HepG2 (cell line): ENCODE results near the gene TACC3. TPM values are rescaled to one million over a fixed set of nuclear protein-coding genes. Genes with fewer than 3 reads are reported as not detected.

Experiments used
- GABPB1 ChIP-seq: IDR thresholded peaks from 2 replicates; pipeline ENCODE4 v1.6.1; 2016; ENCODE audit warnings: mild to moderate bottlenecking, missing genetic modification reagents, moderate library complexity, missing compliant biosample characterization
- HOXA3 ChIP-seq: sonication (generic); formaldehyde crosslinking; IDR thresholded peaks from 2 replicates; pipeline ENCODE4 v1.5.0; 2020; ENCODE audit warnings: missing genetic modification reagents
- KDM2A ChIP-seq: sonication (generic); formaldehyde crosslinking; IDR thresholded peaks from 2 replicates; pipeline ENCODE4 v1.4.0; 2020; ENCODE audit warnings: low read depth, missing genetic modification reagents, borderline replicate concordance
- NR2F6 ChIP-seq, 2 experiments: IDR thresholded peaks; 2 replicates each; pipeline ENCODE4 v1.6.1; 2016; ENCODE audit warnings: antibody characterized with exemption in 1 of 2, mild to moderate bottlenecking in 1 of 2
- SP5 ChIP-seq: IDR thresholded peaks from 2 replicates; pipeline ENCODE4 v1.6.1; 2016; ENCODE audit warnings: low read depth, borderline replicate concordance
- polyA plus RNA-seq, 8 experiments: library from polyadenylated mRNA; depleted of rRNA in 3 of 8; stranded (reverse) in 7 of 8; unstranded in 1 of 8; fragments of >200 nt; fragmentation: Illumina TruSeq in 4 of 8; extraction: Trizol in 4 of 8; gene quantifications; 2 replicates each; pipeline versions ENCODE4 v1.2.1 to v1.2.3, GENCODE V29; 2011 to 2016; ENCODE audit warnings: low read depth in 4 of 8, missing spikeins in 1 of 8, mixed read lengths in 1 of 8; ENCODE audit not compliant: insufficient read depth in 1 of 8
- total RNA-seq, 5 experiments: library from RNA; depleted of rRNA; stranded (reverse); fragments of >200 nt; fragmentation: Illumina TruSeq; extraction: Trizol; gene quantifications; 2 replicates each; pipeline ENCODE4 v1.2.3, GENCODE V29; 2016; ENCODE audit warnings: low read depth in 1 of 5
- TF ChIP-seq, protein P1 (sequence below): sonication (generic); formaldehyde crosslinking; IDR thresholded peaks from 2 replicates; pipeline ENCODE4 v1.5.1; 2020; ENCODE audit warnings: missing genetic modification reagents, mild to moderate bottlenecking, borderline replicate concordance
- TF ChIP-seq, protein P2 (sequence below): sonication (generic); formaldehyde crosslinking; IDR thresholded peaks from 2 replicates; pipeline ENCODE4 v1.5.1; 2020; ENCODE audit warnings: mild to moderate bottlenecking, missing genetic modification reagents, moderate library complexity
- TF ChIP-seq, protein P3 (sequence below): sonication (generic); formaldehyde crosslinking; IDR thresholded peaks from 2 replicates; pipeline ENCODE4 v1.5.1; 2020; ENCODE audit warnings: missing genetic modification reagents, mild to moderate bottlenecking, borderline replicate concordance
- TF ChIP-seq, protein P4 (sequence below): IDR thresholded peaks from 2 replicates; pipeline ENCODE4 v1.6.1; 2018; ENCODE audit warnings: missing genetic modification reagents
- TF ChIP-seq, protein P5 (sequence below): sonication (generic); formaldehyde crosslinking; conservative IDR thresholded peaks from 2 replicates; pipeline ENCODE4 v1.8.1; 2023; ENCODE audit warnings: missing genetic modification reagents
- TF ChIP-seq, protein P6 (sequence below): sonication (generic); IDR thresholded peaks from 2 replicates; pipeline ENCODE4 v1.6.1; 2016; ENCODE audit warnings: low read depth, borderline replicate concordance
- TF ChIP-seq, protein P7 (sequence below): sonication (generic); formaldehyde crosslinking; IDR thresholded peaks from 2 replicates; pipeline ENCODE4 v1.4.0; 2020; ENCODE audit warnings: missing genetic modification reagents

The TACC3 gene
- total and polyA plus RNA-seq, 2 of the 13 experiments (the other 11 are each of a cell fraction or from before 2014, with no cell fraction given): 20.3 to 21.2 TPM

DNA sequence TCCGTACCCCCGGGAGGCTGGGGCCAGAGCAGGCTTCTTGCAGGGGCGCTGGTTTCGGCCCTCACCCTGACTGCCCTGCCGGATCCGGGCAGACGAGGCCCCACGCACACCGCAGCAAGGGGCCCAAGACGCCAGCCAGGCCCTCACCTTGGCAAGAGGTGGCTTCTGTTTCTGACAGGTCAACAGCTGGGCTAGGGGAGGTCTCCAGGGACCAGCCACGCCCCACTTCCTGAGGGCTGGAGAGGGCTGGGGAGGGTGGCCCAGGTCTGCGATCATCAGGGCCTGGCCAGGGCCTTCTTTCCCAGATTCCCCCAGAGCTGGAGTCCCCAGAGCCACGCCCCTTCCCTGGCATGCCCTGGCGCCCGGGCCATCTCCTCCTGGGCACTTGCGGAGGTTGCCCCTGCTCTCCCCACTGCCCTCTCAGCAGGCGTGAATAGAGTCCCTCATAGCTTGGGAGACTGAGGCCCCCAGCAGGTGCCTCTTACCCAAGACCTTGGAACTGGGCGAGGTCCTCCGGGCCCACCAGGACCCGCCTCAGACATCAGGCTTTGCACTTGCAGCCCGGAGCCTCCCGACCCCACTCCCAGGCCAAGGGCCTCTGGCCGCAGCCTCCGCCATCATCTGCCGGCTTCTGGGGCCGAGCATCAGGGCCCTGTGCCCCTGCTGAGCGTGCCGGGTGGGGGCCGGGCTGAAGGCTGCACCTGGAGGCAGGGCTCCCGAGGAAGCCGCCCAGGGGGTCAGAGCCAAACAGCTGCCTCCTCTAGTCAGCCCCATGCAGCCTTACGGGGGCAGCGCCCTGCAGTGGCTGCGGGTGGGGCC, 65.4 kb downstream of the TACC3 start (continued):
- TF ChIP-seq, protein P1, sequence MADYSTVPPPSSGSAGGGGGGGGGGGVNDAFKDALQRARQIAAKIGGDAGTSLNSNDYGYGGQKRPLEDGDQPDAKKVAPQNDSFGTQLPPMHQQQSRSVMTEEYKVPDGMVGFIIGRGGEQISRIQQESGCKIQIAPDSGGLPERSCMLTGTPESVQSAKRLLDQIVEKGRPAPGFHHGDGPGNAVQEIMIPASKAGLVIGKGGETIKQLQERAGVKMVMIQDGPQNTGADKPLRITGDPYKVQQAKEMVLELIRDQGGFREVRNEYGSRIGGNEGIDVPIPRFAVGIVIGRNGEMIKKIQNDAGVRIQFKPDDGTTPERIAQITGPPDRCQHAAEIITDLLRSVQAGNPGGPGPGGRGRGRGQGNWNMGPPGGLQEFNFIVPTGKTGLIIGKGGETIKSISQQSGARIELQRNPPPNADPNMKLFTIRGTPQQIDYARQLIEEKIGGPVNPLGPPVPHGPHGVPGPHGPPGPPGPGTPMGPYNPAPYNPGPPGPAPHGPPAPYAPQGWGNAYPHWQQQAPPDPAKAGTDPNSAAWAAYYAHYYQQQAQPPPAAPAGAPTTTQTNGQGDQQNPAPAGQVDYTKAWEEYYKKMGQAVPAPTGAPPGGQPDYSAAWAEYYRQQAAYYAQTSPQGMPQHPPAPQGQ (CRISPR knock-in tag): no peak
- TF ChIP-seq, protein P2, sequence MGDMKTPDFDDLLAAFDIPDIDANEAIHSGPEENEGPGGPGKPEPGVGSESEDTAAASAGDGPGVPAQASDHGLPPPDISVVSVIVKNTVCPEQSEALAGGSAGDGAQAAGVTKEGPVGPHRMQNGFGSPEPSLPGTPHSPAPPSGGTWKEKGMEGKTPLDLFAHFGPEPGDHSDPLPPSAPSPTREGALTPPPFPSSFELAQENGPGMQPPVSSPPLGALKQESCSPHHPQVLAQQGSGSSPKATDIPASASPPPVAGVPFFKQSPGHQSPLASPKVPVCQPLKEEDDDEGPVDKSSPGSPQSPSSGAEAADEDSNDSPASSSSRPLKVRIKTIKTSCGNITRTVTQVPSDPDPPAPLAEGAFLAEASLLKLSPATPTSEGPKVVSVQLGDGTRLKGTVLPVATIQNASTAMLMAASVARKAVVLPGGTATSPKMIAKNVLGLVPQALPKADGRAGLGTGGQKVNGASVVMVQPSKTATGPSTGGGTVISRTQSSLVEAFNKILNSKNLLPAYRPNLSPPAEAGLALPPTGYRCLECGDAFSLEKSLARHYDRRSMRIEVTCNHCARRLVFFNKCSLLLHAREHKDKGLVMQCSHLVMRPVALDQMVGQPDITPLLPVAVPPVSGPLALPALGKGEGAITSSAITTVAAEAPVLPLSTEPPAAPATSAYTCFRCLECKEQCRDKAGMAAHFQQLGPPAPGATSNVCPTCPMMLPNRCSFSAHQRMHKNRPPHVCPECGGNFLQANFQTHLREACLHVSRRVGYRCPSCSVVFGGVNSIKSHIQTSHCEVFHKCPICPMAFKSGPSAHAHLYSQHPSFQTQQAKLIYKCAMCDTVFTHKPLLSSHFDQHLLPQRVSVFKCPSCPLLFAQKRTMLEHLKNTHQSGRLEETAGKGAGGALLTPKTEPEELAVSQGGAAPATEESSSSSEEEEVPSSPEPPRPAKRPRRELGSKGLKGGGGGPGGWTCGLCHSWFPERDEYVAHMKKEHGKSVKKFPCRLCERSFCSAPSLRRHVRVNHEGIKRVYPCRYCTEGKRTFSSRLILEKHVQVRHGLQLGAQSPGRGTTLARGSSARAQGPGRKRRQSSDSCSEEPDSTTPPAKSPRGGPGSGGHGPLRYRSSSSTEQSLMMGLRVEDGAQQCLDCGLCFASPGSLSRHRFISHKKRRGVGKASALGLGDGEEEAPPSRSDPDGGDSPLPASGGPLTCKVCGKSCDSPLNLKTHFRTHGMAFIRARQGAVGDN (CRISPR knock-in tag): peak; percentile 44
- TF ChIP-seq, protein P3, sequence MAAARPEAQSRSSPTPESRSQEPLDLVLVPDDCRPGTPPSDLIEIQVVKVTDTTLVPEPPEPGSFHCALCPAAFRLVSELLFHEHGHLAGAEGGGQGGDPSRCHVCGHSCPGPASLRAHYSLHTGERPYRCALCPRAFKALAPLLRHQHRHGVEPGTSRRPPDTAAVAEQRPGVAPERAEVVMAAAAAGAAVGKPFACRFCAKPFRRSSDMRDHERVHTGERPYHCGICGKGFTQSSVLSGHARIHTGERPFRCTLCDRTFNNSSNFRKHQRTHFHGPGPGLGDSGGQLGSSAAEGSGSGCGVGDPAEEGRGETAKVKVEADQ: no peak
- no peak for TF ChIP-seq NR2F6 (IDR thresholded peaks at IDR 0.05)
- TF ChIP-seq NR2F6 (CRISPR knock-in tag; IDR thresholded peaks at IDR 0.05): 0 out of 2 replicates have a peak, but pooled peaks have one; percentile 21
- TF ChIP-seq, protein P4, sequence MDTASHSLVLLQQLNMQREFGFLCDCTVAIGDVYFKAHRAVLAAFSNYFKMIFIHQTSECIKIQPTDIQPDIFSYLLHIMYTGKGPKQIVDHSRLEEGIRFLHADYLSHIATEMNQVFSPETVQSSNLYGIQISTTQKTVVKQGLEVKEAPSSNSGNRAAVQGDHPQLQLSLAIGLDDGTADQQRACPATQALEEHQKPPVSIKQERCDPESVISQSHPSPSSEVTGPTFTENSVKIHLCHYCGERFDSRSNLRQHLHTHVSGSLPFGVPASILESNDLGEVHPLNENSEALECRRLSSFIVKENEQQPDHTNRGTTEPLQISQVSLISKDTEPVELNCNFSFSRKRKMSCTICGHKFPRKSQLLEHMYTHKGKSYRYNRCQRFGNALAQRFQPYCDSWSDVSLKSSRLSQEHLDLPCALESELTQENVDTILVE (CRISPR knock-in tag): no peak
- TF ChIP-seq SP5 (CRISPR knock-in tag): peak; percentile 61; the same call in 1 of the 2 replicates
- TF ChIP-seq, protein P5, sequence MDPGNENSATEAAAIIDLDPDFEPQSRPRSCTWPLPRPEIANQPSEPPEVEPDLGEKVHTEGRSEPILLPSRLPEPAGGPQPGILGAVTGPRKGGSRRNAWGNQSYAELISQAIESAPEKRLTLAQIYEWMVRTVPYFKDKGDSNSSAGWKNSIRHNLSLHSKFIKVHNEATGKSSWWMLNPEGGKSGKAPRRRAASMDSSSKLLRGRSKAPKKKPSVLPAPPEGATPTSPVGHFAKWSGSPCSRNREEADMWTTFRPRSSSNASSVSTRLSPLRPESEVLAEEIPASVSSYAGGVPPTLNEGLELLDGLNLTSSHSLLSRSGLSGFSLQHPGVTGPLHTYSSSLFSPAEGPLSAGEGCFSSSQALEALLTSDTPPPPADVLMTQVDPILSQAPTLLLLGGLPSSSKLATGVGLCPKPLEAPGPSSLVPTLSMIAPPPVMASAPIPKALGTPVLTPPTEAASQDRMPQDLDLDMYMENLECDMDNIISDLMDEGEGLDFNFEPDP (CRISPR knock-in tag): no peak
- TF ChIP-seq, protein P6, sequence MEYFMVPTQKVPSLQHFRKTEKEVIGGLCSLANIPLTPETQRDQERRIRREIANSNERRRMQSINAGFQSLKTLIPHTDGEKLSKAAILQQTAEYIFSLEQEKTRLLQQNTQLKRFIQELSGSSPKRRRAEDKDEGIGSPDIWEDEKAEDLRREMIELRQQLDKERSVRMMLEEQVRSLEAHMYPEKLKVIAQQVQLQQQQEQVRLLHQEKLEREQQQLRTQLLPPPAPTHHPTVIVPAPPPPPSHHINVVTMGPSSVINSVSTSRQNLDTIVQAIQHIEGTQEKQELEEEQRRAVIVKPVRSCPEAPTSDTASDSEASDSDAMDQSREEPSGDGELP: peak; percentile 94
- TF ChIP-seq HOXA3 (CRISPR knock-in tag): 0 out of 2 replicates have a peak, but pooled peaks have one; percentile 8
- peak; percentile 54; the same call in 1 of the 2 replicates for TF ChIP-seq GABPB1 (CRISPR knock-in tag)
- peak; percentile 47; the same call in 1 of the 2 replicates for TF ChIP-seq KDM2A (CRISPR knock-in tag)
- TF ChIP-seq, protein P7, sequence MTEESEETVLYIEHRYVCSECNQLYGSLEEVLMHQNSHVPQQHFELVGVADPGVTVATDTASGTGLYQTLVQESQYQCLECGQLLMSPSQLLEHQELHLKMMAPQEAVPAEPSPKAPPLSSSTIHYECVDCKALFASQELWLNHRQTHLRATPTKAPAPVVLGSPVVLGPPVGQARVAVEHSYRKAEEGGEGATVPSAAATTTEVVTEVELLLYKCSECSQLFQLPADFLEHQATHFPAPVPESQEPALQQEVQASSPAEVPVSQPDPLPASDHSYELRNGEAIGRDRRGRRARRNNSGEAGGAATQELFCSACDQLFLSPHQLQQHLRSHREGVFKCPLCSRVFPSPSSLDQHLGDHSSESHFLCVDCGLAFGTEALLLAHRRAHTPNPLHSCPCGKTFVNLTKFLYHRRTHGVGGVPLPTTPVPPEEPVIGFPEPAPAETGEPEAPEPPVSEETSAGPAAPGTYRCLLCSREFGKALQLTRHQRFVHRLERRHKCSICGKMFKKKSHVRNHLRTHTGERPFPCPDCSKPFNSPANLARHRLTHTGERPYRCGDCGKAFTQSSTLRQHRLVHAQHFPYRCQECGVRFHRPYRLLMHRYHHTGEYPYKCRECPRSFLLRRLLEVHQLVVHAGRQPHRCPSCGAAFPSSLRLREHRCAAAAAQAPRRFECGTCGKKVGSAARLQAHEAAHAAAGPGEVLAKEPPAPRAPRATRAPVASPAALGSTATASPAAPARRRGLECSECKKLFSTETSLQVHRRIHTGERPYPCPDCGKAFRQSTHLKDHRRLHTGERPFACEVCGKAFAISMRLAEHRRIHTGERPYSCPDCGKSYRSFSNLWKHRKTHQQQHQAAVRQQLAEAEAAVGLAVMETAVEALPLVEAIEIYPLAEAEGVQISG (CRISPR knock-in tag): 0 out of 2 replicates have a peak, but pooled peaks have one; percentile 25
